ENCODE results near the gene USP47.

The USP47 gene

DNA sequence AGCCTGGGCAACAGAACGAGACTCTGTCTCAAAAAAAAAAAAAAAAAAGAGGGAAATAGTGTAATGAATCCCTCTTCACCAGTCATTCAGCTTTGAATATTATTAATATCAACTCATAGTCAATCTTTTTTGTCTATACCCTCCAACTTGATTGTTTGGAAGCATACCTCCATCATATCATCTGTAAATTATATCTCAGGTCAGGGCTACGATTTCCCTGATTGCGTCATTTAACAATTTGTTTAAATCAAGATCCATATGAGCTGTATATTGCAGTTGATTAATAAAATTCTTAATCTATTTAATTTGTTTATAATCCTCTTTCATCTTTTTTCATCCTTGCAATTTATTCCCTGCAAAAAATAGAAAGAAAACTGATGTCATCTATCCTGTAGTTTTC, 60.2 kb downstream of the USP47 start:
- peaks cover 11% of the 10 kb centered on the region for H3K36me3 ChIP-seq (replicated peaks)
- H3K4me3 ChIP-seq = no peak overlapping the region
- in situ Hi-C loops (cut with MboI; ENCODE audit: low sequenced_read_pairs) = no loop called here
- H3K27me3 ChIP-seq (ENCODE audit: low read depth) = no peaks in the 10 kb centered on the region
- no peaks in the 10 kb centered on the region for H3K4me1 ChIP-seq
- no peak for DNase-seq (ENCODE audit: low spot score in 2 of 2)
- no peaks in the 10 kb centered on the region for H3K9me3 ChIP-seq

DNA sequence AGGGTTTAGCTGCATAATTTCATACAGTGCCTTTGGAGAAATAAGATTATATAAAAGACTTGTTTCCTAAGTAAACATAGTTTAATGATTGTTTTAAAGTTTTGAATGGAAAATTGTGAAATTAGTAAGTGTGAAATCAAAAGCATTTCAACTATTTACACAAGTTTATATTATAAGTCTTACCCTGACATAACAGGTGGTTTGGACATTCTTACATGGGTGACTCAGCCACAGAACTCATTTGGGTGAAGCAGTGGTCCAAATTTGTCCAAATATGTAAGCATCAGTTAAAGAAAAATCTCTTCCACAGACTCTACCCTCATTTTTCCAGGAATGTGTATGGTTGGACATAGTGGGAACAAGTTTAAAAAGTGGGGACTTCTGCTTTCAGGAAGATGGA, 68.0 kb downstream of the USP47 start:
- H3K36me3 ChIP-seq (replicated peaks) = peaks cover 15% of the 10 kb centered on the region
- H3K9me3 ChIP-seq = no peaks in the 10 kb centered on the region
- H3K27me3 ChIP-seq (ENCODE audit: low read depth) = no peaks in the 10 kb centered on the region
- no peak overlapping the region for H3K4me3 ChIP-seq
- no peaks in the 10 kb centered on the region for H3K4me1 ChIP-seq
- in situ Hi-C loops (cut with MboI; ENCODE audit: low sequenced_read_pairs) = no loop called here
- DNase-seq (ENCODE audit: low spot score in 2 of 2) = no peak

DNA sequence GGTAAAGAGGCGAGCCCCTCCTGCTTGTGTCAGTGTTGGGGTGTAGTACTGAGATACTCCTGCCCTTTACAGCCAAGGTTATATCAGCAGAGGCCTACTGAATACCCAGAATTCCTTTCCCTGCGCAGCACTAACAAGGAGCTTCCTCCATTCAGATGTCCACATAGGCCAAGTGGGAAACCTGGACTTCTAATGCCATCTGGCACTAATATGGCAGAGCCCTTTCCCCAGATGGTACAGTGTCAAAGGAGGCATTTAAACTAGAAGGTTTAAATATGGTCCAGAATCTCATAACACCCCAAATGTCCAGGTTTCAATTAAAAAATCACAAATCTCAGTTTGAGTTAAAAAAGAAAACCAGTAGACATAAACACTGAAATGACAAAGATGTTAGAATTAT, 68.8 kb downstream of the USP47 start:
- in situ Hi-C loops (cut with MboI; ENCODE audit: low sequenced_read_pairs) = no loop called here
- no peaks in the 10 kb centered on the region for H3K4me1 ChIP-seq

DNA sequence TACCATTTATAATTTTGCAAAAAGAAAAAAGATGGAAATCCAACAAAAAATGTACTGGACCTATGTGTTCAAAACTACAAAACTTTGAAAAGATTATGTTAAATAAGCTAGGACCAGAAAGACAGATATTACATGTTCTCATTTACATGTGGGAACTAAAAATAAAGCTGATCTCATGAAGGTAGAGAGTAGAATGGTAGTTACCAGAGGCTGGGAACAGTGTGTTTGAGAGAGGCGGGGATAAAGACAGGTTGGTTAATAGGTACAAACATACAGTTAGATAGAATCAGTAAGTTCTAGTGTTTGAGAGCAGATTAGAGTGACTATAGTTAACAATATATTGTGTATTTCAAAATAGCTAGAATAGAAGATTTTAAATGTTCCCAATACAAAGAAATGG, 71.6 kb downstream of the USP47 start:
- no peaks in the 10 kb centered on the region for H3K27me3 ChIP-seq (ENCODE audit: low read depth)
- no peak for DNase-seq (ENCODE audit: low spot score in 2 of 2)
- H3K4me3 ChIP-seq = no peak overlapping the region
- in situ Hi-C loops (cut with MboI; ENCODE audit: low sequenced_read_pairs) = no loop called here
- H3K36me3 ChIP-seq (replicated peaks) = peaks cover 5% of the 10 kb centered on the region; the same call in 1 of the 2 replicates
- no peaks in the 10 kb centered on the region for H3K4me1 ChIP-seq
- H3K9me3 ChIP-seq = no peaks in the 10 kb centered on the region

More for the DNA sequence above, 68.8 kb downstream of the USP47 start:
- DNase-seq (ENCODE audit: low spot score in 2 of 2) = no peak
- H3K36me3 ChIP-seq (replicated peaks) = peaks cover 12% of the 10 kb centered on the region
- no peaks in the 10 kb centered on the region for H3K27me3 ChIP-seq (ENCODE audit: low read depth)
- H3K4me3 ChIP-seq = no peak overlapping the region
- no peaks in the 10 kb centered on the region for H3K9me3 ChIP-seq

DNA sequence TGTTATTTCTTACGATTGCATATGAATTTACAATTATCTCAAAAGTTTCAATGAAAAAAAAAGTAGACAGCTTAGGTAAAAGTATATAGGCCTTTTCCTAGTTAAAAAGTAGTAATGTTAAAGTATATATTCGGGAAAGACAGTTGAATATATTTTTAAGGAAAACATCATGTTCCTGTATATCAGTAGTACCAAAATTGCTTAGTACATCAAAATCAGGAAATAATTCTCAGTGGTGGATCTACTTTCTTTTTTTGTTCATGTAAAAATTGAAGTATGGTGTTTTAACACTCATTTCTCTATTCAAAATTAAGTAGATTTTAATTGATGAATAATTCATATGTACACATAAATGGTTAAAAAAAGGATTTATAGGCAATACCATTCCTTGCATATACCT, 73.9 kb downstream of the USP47 start:
- Histone ChIP-seq H3K9me3 (no peaks in the 10 kb centered on the region), H3K4me1 (no peaks in the 10 kb centered on the region), H3K36me3 (replicated peaks) (peaks cover 3% of the 10 kb centered on the region; the same call in 1 of the 2 replicates), H3K27me3 (ENCODE audit: low read depth) (no peaks in the 10 kb centered on the region), H3K4me3 (no peak overlapping the region)
- in situ Hi-C loops (cut with MboI; ENCODE audit: low sequenced_read_pairs) = no loop called here
- no peak for DNase-seq (ENCODE audit: low spot score in 2 of 2)

DNA sequence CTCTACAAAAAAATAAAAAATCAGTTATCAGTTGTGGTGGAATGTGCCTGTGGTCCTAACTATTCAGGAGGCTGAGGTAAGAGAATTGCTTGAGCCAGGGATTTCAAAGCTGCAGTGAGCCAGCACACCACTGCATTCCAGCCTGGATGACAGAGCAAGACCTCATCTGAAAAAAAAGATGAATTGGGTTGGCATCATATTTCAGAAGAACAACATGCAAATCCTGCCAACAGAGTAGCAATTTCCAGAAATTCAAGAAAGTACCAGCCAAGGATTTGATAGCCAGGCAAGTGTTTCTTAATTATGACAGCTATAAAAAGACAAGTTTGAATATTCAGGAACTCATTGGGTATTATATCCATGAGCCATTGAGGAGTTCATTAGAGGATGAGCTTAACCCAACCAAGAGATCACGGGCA, 75.2 kb downstream of the USP47 start:
- H3K4me3 ChIP-seq = no peak overlapping the region
- H3K27me3 ChIP-seq (ENCODE audit: low read depth) = no peaks in the 10 kb centered on the region
- no peaks in the 10 kb centered on the region for H3K9me3 ChIP-seq
- in situ Hi-C loops (cut with MboI; ENCODE audit: low sequenced_read_pairs) = no loop called here
- no peaks in the 10 kb centered on the region for H3K4me1 ChIP-seq
- 0 out of 2 replicates have a peak, but pooled peaks cover 3% of the 10 kb centered on the region for H3K36me3 ChIP-seq (replicated peaks)
- DNase-seq (ENCODE audit: low spot score in 2 of 2) = no peak

DNA sequence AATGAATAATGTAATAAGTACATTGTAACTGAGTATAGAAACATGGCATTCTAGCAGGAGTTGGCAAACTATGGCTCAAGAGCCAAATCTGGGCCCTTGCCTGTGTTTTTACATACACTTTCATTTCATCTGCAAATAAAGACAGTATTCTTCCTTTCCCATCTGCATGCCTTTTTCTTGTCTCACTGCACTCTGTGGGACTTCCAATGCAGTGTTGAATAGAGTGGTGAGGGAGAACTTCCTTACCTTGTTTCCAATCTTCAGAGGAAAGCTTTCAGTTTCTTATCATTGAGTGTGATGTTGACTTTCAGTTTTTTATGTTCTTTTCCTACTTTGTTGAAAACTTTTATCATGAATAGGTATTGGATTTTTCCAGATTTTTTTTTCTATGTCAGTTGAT, 82.1 kb downstream of the USP47 start:
- Histone ChIP-seq H3K4me3 (no peak overlapping the region), H3K4me1 (no peaks in the 10 kb centered on the region), H3K27me3 (ENCODE audit: low read depth) (no peaks in the 10 kb centered on the region), H3K9me3 (no peaks in the 10 kb centered on the region), H3K36me3 (replicated peaks) (0 out of 2 replicates have a peak, but pooled peaks cover 6% of the 10 kb centered on the region)
- in situ Hi-C loops (cut with MboI; ENCODE audit: low sequenced_read_pairs) = no loop called here
- no peak for DNase-seq (ENCODE audit: low spot score in 2 of 2)

DNA sequence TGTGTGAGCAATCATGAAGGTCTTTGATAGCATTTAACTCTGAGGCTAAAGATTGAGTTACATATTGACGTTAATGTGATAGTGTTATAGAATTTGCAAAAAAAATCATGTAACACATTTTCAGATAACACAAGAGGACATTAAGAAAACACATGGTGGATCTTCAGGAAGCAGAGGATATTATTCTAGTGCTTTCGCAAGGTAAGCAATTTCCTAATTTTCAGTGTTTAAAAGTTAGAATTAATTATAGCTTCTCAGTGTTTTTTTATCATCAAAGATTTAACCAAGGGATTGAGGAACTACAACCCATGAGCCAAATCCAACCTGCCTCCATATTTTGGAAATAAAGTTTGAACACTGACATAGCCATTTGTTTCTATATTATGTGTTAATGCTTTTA, 88.1 kb downstream of the USP47 start:
- no peaks in the 10 kb centered on the region for H3K27me3 ChIP-seq (ENCODE audit: low read depth)
- no peaks in the 10 kb centered on the region for H3K9me3 ChIP-seq
- peaks cover 3% of the 10 kb centered on the region for H3K36me3 ChIP-seq (replicated peaks)
- no peak for DNase-seq (ENCODE audit: low spot score in 2 of 2)
- in situ Hi-C loops (cut with MboI; ENCODE audit: low sequenced_read_pairs) = loop anchor here (5.0 to 25.0 kb wide), 2 partner anchors 117 to 332 kb away; no protein-coding TSS in a partner anchor
- no peak overlapping the region for H3K4me3 ChIP-seq
- H3K4me1 ChIP-seq = no peaks in the 10 kb centered on the region

DNA sequence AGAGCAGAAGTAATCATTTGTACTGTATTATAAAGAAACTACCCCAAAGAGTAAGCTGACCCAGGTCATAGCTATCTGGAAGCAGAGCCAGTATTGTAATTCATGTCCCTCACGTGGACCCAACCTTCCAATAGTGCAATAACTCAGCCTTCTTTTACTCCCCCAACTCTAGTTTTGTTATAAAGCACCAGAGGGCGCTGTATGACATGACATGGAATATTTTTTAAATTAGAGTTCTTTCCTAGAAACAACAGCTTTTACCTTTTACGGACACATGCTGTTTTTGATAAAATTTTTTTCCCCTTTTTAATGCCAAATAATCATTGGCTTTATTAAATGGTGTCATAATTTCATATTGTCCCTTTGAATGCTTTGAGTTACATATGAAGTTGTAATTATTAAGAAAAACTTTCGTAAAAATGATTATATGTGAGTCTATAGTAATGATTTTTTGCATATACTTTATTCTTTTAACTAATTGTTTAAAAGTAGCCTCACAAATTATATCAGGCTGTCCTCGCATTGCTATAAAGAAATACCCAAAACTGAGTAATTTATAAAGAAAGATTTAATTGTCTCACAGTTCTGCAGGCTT, 89.8 kb downstream of the USP47 start:
- peak; percentile 18 to 45 for DNase-seq (ENCODE audit: low spot score in 2 of 2)
- Histone ChIP-seq H3K27me3 (ENCODE audit: low read depth) (no peaks in the 10 kb centered on the region), H3K4me1 (no peaks in the 10 kb centered on the region), H3K36me3 (replicated peaks) (peaks cover 3% of the 10 kb centered on the region), H3K4me3 (no peak overlapping the region), H3K9me3 (no peaks in the 10 kb centered on the region)
- in situ Hi-C loops (cut with MboI; ENCODE audit: low sequenced_read_pairs) = loop anchor here (5.0 to 25.0 kb wide), 2 partner anchors 116 to 331 kb away; no protein-coding TSS in a partner anchor

DNA sequence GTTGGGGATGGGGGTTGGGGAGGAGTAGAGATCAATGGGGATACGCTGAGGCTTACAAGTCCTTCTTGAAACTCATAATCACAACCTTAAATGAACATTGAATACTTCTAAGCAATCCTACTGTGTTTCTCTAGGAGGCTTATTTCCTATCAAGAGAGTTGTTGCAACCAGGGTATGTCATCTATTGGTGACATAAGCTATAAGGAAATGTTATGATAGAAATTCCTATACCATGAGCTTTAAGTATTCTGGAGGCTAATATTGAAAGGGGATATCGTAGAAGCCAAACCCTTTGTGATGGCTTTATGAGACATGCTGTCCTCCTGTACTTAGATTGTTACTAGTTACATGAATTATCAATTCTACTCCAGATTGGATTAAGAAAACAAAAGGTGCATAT, 93.8 kb downstream of the USP47 start:
- Histone ChIP-seq H3K4me1 (no peaks in the 10 kb centered on the region), H3K4me3 (no peak overlapping the region), H3K9me3 (no peaks in the 10 kb centered on the region), H3K27me3 (ENCODE audit: low read depth) (no peaks in the 10 kb centered on the region), H3K36me3 (replicated peaks) (peaks cover 10% of the 10 kb centered on the region; the same call in 1 of the 2 replicates)
- DNase-seq (ENCODE audit: low spot score in 2 of 2) = no peak
- in situ Hi-C loops (cut with MboI; ENCODE audit: low sequenced_read_pairs) = loop anchor here (25.0 kb wide), 1 partner anchor 327 kb away; no protein-coding TSS in a partner anchor

DNA sequence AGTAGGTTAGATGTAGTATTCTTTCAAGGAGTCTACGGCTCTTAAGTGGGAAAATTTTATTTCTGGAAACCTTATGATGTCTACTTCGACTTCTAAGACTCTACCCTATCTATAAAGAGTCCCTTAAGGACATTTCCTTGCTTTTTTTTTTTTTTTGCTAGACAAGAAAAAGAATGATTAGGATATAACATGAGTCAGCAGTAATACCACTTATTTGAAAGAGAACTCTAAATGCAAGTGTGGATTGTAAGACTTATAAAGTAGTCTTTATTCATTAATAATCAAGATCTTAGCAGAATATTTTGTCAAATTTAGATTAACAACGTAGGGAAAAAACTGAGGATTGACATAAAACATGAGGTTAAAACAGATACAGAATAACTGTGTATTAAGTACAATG, 95.7 kb downstream of the USP47 start:
- DNase-seq (ENCODE audit: low spot score in 2 of 2) = no peak
- in situ Hi-C loops (cut with MboI; ENCODE audit: low sequenced_read_pairs) = loop anchor here (25.0 kb wide), 1 partner anchor 325 kb away; no protein-coding TSS in a partner anchor
- Histone ChIP-seq H3K4me1 (no peaks in the 10 kb centered on the region), H3K4me3 (no peak overlapping the region), H3K36me3 (replicated peaks) (peaks cover 11% of the 10 kb centered on the region), H3K9me3 (no peaks in the 10 kb centered on the region), H3K27me3 (ENCODE audit: low read depth) (no peaks in the 10 kb centered on the region)

DNA sequence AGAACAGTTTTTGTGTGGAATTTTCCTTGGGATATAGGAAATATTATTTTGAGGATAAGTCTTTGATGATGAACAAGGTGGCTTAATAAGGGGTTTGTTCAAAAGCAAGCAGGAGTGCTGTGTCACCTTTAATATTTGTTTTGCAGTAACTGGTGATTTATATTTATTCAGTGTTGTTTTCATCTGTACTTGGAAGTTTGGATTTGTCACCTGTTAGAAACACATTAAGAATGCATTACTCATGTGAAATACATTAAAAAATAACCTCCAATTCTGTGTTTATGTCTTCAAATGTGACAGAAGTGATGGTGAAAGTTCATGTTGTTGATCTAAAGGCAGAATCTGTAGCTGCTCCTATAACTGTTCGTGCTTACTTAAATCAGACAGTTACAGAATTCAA, 96.2 kb downstream of the USP47 start:
- H3K36me3 ChIP-seq (replicated peaks) = peaks cover 16% of the 10 kb centered on the region
- no peak for DNase-seq (ENCODE audit: low spot score in 2 of 2)
- no peaks in the 10 kb centered on the region for H3K27me3 ChIP-seq (ENCODE audit: low read depth)
- no peaks in the 10 kb centered on the region for H3K4me1 ChIP-seq
- in situ Hi-C loops (cut with MboI; ENCODE audit: low sequenced_read_pairs) = loop anchor here (25.0 kb wide), 1 partner anchor 324 kb away; no protein-coding TSS in a partner anchor
- H3K4me3 ChIP-seq = no peak overlapping the region
- H3K9me3 ChIP-seq = no peaks in the 10 kb centered on the region

DNA sequence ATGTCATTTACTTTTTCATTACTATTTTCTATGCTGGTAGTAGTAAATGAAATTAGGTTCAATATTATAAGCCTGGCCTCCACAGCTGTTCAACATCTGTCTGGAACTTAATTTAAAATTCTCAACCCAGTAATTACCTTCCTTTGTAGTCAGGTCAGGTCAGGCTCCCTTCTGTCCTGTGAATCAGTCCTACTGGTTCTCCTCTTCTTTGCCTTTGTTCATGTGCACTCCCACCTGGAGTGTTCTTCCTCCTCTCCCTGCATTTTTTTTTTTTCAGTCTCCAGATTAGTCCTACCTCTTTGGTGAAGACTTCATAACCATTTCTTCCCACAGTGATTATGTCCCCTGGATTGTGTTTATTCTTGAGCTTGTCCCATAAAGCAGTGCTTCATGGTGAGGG, 98.8 kb downstream of the USP47 start:
- Histone ChIP-seq H3K9me3 (no peaks in the 10 kb centered on the region), H3K36me3 (replicated peaks) (peaks cover 17% of the 10 kb centered on the region), H3K4me3 (no peak overlapping the region), H3K27me3 (ENCODE audit: low read depth) (no peaks in the 10 kb centered on the region), H3K4me1 (no peaks in the 10 kb centered on the region)
- no peak for DNase-seq (ENCODE audit: low spot score in 2 of 2)
- in situ Hi-C loops (cut with MboI; ENCODE audit: low sequenced_read_pairs) = loop anchor here (25.0 kb wide), 1 partner anchor 322 kb away; no protein-coding TSS in a partner anchor

DNA sequence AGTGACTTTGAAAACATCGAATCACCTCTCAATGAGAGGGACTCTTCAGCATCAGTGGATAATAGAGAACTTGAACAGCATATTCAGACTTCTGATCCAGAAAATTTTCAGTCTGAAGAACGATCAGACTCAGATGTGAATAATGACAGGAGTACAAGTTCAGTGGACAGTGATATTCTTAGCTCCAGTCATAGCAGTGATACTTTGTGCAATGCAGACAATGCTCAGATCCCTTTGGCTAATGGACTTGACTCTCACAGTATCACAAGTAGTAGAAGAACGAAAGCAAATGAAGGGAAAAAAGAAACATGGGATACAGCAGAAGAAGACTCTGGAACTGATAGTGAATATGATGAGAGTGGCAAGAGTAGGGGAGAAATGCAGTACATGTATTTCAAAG, 100.9 kb downstream of the USP47 start:
- peaks cover 18% of the 10 kb centered on the region for H3K4me1 ChIP-seq
- no peak for DNase-seq (ENCODE audit: low spot score in 2 of 2)
- in situ Hi-C loops (cut with MboI; ENCODE audit: low sequenced_read_pairs) = loop anchor here (25.0 kb wide), 1 partner anchor 320 kb away; no protein-coding TSS in a partner anchor
- no peaks in the 10 kb centered on the region for H3K27me3 ChIP-seq (ENCODE audit: low read depth)
- peaks cover 17% of the 10 kb centered on the region for H3K36me3 ChIP-seq (replicated peaks)
- H3K4me3 ChIP-seq = no peak overlapping the region
- H3K9me3 ChIP-seq = no peaks in the 10 kb centered on the region

All from HAP-1 (cell line).